Renal cortex interstitium (tissue), 11 donors: ENCODE data around the gene SH2D3A. TPM values are rescaled to one million over a fixed set of nuclear protein-coding genes. Genes with fewer than 3 reads are reported as not detected.

Experiments
- DNase-seq, 11 donors: peaks; one replicate each; pipeline ENCODE4 v3.0.0-alpha.2; 2013; ENCODE audit warnings: low read depth in 9 of 11, low spot score in 4 of 11; ENCODE audit errors: extremely low read depth in 1 of 11
- polyA plus RNA-seq, 3 donors: library from polyadenylated mRNA; unstranded; fragments of 120-200 nt; gene quantifications; one replicate each; pipeline ENCODE4 v1.2.1, GENCODE V29; 2013; ENCODE audit not compliant: insufficient read length in 3 of 3

The SH2D3A gene
- polyA plus RNA-seq, 3 donors = 4.6 to 14.9 (median 5.5) TPM

- no peak for DNase-seq
Measured at GRCh38 chr19:6730153-6730804, 37.0 kb downstream of the SH2D3A start.

- no peak for DNase-seq
Measured at GRCh38 chr19:6729573-6730152, 37.6 kb downstream of the SH2D3A start.

- DNase-seq = no peak
Measured at GRCh38 chr19:6728346-6728745, 38.9 kb downstream of the SH2D3A start.

GRCh38 chr19:6725513-6726231 lies 41.6 kb downstream of the SH2D3A start:
- DNase-seq = no peak

- no peak for DNase-seq
Measured at GRCh38 chr19:6724631-6725492, 42.4 kb downstream of the SH2D3A start.

GRCh38 chr19:6723738-6724137 lies 43.5 kb downstream of the SH2D3A start:
- no peak for DNase-seq

- no peak for DNase-seq
Measured at GRCh38 chr19:6723108-6723618, 44.1 kb downstream of the SH2D3A start.

- no peak for DNase-seq
Measured at GRCh38 chr19:6721773-6722172, 45.5 kb downstream of the SH2D3A start.

GRCh38 chr19:6721138-6721474 lies 46.1 kb downstream of the SH2D3A start:
- DNase-seq = no peak

GRCh38 chr19:6720369-6721137 lies 46.7 kb downstream of the SH2D3A start, which contains the start of gene C3:
C3 (minus strand) TSS chr19:6720650; CDS start chr19:6720589, 61 bp downstream.
- no peak for DNase-seq

GRCh38 chr19:6719992-6720368 lies 47.3 kb downstream of the SH2D3A start:
- DNase-seq = no peak

- no peak for DNase-seq
Measured at GRCh38 chr19:6719540-6719861, 47.7 kb downstream of the SH2D3A start.

- DNase-seq = no peak
Measured at GRCh38 chr19:6718741-6719539, 48.3 kb downstream of the SH2D3A start.

GRCh38 chr19:6718111-6718740 lies 49.0 kb downstream of the SH2D3A start:
- no peak for DNase-seq

GRCh38 chr19:6717441-6717971 lies 49.7 kb downstream of the SH2D3A start:
- DNase-seq = no peak

GRCh38 chr19:6717036-6717435 lies 50.2 kb downstream of the SH2D3A start:
- DNase-seq = no peak

- DNase-seq = no peak
Measured at GRCh38 chr19:6716610-6716970, 50.6 kb downstream of the SH2D3A start.
